ENCODE results near the gene EIF4EBP3.
A peak's percentile ranks its signal among the peaks of the same experiment; 100 is the strongest.

The EIF4EBP3 gene

GRCh38 chr5:140563596-140563995 lies 16.1 kb downstream of the EIF4EBP3 start:
- Histone ChIP-seq H3K4me3 (replicated peaks; ENCODE audit: insufficient read depth, low read length) (peak overlapping the region; percentile 69), H3K27ac (replicated peaks) (peak overlapping the region; percentile 84), H3K27me3 (ENCODE audit: insufficient read depth, poor library complexity, severe bottlenecking) (no peaks in the 10 kb centered on the region)
- TF ChIP-seq POLR2AphosphoS5 (IDR thresholded peaks at IDR 0.05; ENCODE audit: low read depth): no peak
- no peak for TF ChIP-seq GABPA (IDR thresholded peaks at IDR 0.05; ENCODE audit: low read depth)
- TF ChIP-seq SPI1 (IDR thresholded peaks at IDR 0.05; ENCODE audit: borderline replicate concordance, low read depth): no peak
- TF ChIP-seq REST (IDR thresholded peaks at IDR 0.05; ENCODE audit: insufficient replicate concordance, low read depth): no peak
- TF ChIP-seq, protein P1, sequence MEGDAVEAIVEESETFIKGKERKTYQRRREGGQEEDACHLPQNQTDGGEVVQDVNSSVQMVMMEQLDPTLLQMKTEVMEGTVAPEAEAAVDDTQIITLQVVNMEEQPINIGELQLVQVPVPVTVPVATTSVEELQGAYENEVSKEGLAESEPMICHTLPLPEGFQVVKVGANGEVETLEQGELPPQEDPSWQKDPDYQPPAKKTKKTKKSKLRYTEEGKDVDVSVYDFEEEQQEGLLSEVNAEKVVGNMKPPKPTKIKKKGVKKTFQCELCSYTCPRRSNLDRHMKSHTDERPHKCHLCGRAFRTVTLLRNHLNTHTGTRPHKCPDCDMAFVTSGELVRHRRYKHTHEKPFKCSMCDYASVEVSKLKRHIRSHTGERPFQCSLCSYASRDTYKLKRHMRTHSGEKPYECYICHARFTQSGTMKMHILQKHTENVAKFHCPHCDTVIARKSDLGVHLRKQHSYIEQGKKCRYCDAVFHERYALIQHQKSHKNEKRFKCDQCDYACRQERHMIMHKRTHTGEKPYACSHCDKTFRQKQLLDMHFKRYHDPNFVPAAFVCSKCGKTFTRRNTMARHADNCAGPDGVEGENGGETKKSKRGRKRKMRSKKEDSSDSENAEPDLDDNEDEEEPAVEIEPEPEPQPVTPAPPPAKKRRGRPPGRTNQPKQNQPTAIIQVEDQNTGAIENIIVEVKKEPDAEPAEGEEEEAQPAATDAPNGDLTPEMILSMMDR (IDR thresholded peaks at IDR 0.05; ENCODE audit: insufficient read depth, low read length): no peak
- DNase-seq (ENCODE audit: low read depth in 1 of 2, low spot score in 1 of 2): no peak

- Histone ChIP-seq H3K4me3 (replicated peaks; ENCODE audit: insufficient read depth, low read length) (peak within 1 kb of the TSS; percentile 69), H3K27ac (replicated peaks) (peak within 1 kb of the TSS; percentile 84), H3K27me3 (ENCODE audit: insufficient read depth, poor library complexity, severe bottlenecking) (no peaks in the 10 kb centered on the region)
- peak; percentile 99 for DNase-seq (ENCODE audit: low read depth in 1 of 2, low spot score in 1 of 2)
- no peak; the same call in 1 of the 2 replicates for TF ChIP-seq SPI1 (IDR thresholded peaks at IDR 0.05; ENCODE audit: borderline replicate concordance, low read depth)
- TF ChIP-seq POLR2AphosphoS5 (IDR thresholded peaks at IDR 0.05; ENCODE audit: low read depth): peak; percentile 89
- TF ChIP-seq GABPA (IDR thresholded peaks at IDR 0.05; ENCODE audit: low read depth): peak; percentile 44; the same call in 1 of the 2 replicates
Measured at GRCh38 chr5:140564196-140565023, 16.9 kb downstream of the EIF4EBP3 start, which contains the start of the genes APBB3 and SLC35A4. Gene APBB3, minus strand, starts transcription at chr5:140564598. Its CDS starts 353 bp downstream, at chr5:140564245. Gene SLC35A4, plus strand, starts transcription at chr5:140564828. Its CDS starts 2,342 bp downstream, at chr5:140567170.

DNA sequence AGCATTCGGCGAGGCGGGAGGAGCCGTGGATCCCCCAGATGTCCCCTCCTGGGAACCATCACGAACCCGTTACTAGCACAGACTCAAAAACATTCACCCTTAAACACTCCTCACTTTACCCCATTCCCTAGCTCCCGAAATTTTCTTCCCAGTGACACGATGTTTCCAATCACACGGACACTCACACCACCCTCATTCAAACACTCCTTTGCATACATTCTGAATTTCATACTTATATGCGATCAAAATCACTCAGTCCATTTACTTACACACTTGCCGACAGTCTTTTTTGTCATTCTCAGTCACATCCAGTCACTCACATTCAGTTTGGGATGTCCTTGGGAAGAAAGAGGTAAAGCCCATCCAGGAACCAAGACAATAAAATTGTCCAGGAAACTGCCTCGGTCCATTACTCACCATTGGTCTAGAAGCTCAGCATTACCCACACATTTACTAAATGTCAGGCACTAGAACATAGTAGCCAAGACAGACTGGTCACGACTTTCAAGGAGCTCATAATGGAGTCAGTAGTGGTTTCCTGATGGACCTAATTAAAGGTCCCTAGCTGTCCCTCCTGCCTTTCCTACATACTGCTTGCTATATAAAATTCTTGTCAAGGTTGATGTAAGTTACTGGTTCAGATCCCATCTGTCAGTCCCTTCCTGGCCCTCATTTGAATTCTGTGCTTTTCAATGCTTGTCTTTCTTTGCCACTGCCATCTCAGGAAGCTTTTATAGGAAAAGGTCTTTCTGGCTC lies 17.7 kb downstream of the EIF4EBP3 start:
- no peak for DNase-seq (ENCODE audit: low read depth in 1 of 2, low spot score in 1 of 2)
- Histone ChIP-seq H3K27me3 (ENCODE audit: insufficient read depth, poor library complexity, severe bottlenecking) (no peaks in the 10 kb centered on the region), H3K27ac (replicated peaks) (peak overlapping the region; percentile 84), H3K4me3 (replicated peaks; ENCODE audit: insufficient read depth, low read length) (peak overlapping the region; percentile 69)
- TF ChIP-seq REST (IDR thresholded peaks at IDR 0.05; ENCODE audit: insufficient replicate concordance, low read depth) (no peak), SPI1 (IDR thresholded peaks at IDR 0.05; ENCODE audit: borderline replicate concordance, low read depth) (no peak), GABPA (IDR thresholded peaks at IDR 0.05; ENCODE audit: low read depth) (no peak), POLR2AphosphoS5 (IDR thresholded peaks at IDR 0.05; ENCODE audit: low read depth) (no peak)
- TF ChIP-seq, protein P1 (IDR thresholded peaks at IDR 0.05; ENCODE audit: insufficient read depth, low read length): no peak

- H3K4me3 ChIP-seq (replicated peaks; ENCODE audit: insufficient read depth, low read length): peak overlapping the region; percentile 69; the same call in 1 of the 2 replicates
- no peak overlapping the region for H3K27ac ChIP-seq (replicated peaks)
- no peak for DNase-seq (ENCODE audit: low read depth in 1 of 2, low spot score in 1 of 2)
- no peaks in the 10 kb centered on the region for H3K27me3 ChIP-seq (ENCODE audit: insufficient read depth, poor library complexity, severe bottlenecking)
- no peak for TF ChIP-seq GABPA (IDR thresholded peaks at IDR 0.05; ENCODE audit: low read depth)
- TF ChIP-seq, protein P1 (IDR thresholded peaks at IDR 0.05; ENCODE audit: insufficient read depth, low read length): no peak
- TF ChIP-seq POLR2AphosphoS5 (IDR thresholded peaks at IDR 0.05; ENCODE audit: low read depth): no peak
- no peak for TF ChIP-seq SPI1 (IDR thresholded peaks at IDR 0.05; ENCODE audit: borderline replicate concordance, low read depth)
- no peak for TF ChIP-seq REST (IDR thresholded peaks at IDR 0.05; ENCODE audit: insufficient replicate concordance, low read depth)
Measured at GRCh38 chr5:140565780-140566095, 18.3 kb downstream of the EIF4EBP3 start.
